HCT116 (cell line): ENCODE measurements around the gene WHRN. TPM values are rescaled to one million over a fixed set of nuclear protein-coding genes. Genes with fewer than 3 reads are reported as not detected.

Source experiments
- ATAC-seq: fragments of 200-7000 bp; cut with Tn5 transposase; 2 replicates; pipeline ENCODE4 v1.9.1; 2020; ENCODE audit warnings: mild to moderate bottlenecking, moderate library complexity
- BruUV-seq: library from RNA; stranded (reverse); fragments of 400-500 nt; replicated peaks from 2 replicates; lab custom pipeline; 2021; lab: Mats Ljungman, UMichigan
- CTCF ChIA-PET: fragments of 300-600 bp; sonication (Branson Sonifier 250); formaldehyde crosslinking; loops from one replicate; lab custom pipeline; 2021; ENCODE audit warnings: antibody characterized with exemption; lab: Charles Lee
- POLR2A ChIA-PET: fragments of 300-600, 350-600 bp; sonication (Branson Sonifier 250); formaldehyde crosslinking; loops from one replicate; lab custom pipeline; 2021; ENCODE audit warnings: antibody characterized with exemption; lab: Charles Lee
- RAD21 ChIA-PET, 2 experiments: fragments of 300-600 bp; sonication (Branson Sonifier 250); formaldehyde crosslinking; loops; one replicate each; lab custom pipeline; 2023; ENCODE audit warnings: low total read pairs in 2 of 2; ENCODE audit not compliant: uncharacterized antibody in 2 of 2, unreplicated experiment in 2 of 2, low non-redundant PET in 1 of 2; lab: Charles Lee
- DNase-seq: peaks from one replicate; pipeline ENCODE4 v3.0.0-alpha.2; 2010; ENCODE audit warnings: low read depth, low spot score
- H2AFZ ChIP-seq: fragments of 200-600 bp; shearing (Covaris generic), sonication (generic); 2 replicates; pipeline ENCODE4 v1.6.1; 2017; ENCODE audit warnings: low read depth, mixed run types, mixed read lengths, antibody characterized with exemption, low read length; ENCODE audit not compliant: poor library complexity, severe bottlenecking
- H3K27ac ChIP-seq: 2 replicates; pipeline ENCODE4 v1.5.1; 2012; ENCODE audit warnings: low read depth, low read length
- H3K27me3 ChIP-seq: fragments of 200-600 bp; sonication (generic); 2 replicates; pipeline ENCODE4 v1.6.1; 2016; ENCODE audit warnings: mixed run types, low read length, mixed read lengths; ENCODE audit not compliant: insufficient read depth
- H3K36me3 ChIP-seq, 2 experiments: fragments of 200-500 bp in 1 of 2; fragments of 200-600 bp in 1 of 2; sonication (Bioruptor generic) in 1 of 2; sonication (generic) in 1 of 2; 2 replicates each; pipeline versions ENCODE4 v1.5.1 to v1.6.1; 2014 to 2016; ENCODE audit warnings: low read length in 2 of 2, inconsistent platforms in 1 of 2, mixed read lengths in 1 of 2, mixed run types in 1 of 2; ENCODE audit not compliant: insufficient read depth in 2 of 2, control insufficient read depth in 1 of 2
- H3K4me1 ChIP-seq, 2 experiments: fragments of 200-600 bp in 1 of 2; sonication (generic) in 1 of 2; 2 replicates each; pipeline versions ENCODE4 v1.5.1 to v1.6.1; 2012 to 2017; ENCODE audit warnings: low read length in 2 of 2, inconsistent platforms in 1 of 2, mild to moderate bottlenecking in 1 of 2, mixed read lengths in 1 of 2, mixed run types in 1 of 2, moderate library complexity in 1 of 2; ENCODE audit not compliant: insufficient read depth in 2 of 2, control insufficient read depth in 1 of 2
- H3K4me2 ChIP-seq: fragments of 200-600 bp; sonication (generic); 2 replicates; pipeline ENCODE4 v1.6.1; 2017; ENCODE audit warnings: mixed run types, low read length, mixed read lengths
- H3K4me3 ChIP-seq, 2 experiments: fragments of 200-600 bp in 1 of 2; sonication (generic) in 1 of 2; replicated peaks in 1 of 2; 2 replicates each; pipeline ENCODE4 v1.5.1; 2011 to 2016; ENCODE audit warnings: low read length in 2 of 2, control low read depth in 1 of 2, low read depth in 1 of 2, mild to moderate bottlenecking in 1 of 2, mixed read lengths in 1 of 2, mixed run types in 1 of 2
- H3K79me2 ChIP-seq: fragments of 200-600 bp; sonication (generic); 2 replicates; pipeline ENCODE4 v1.6.1; 2017; ENCODE audit warnings: mild to moderate bottlenecking, mixed run types, low read length, moderate library complexity, mixed read lengths; ENCODE audit not compliant: insufficient read depth
- H3K9ac ChIP-seq: fragments of 200-600 bp; sonication (generic); 2 replicates; pipeline ENCODE4 v1.6.1; 2016; ENCODE audit warnings: low read length, mixed read lengths
- H3K9me2 ChIP-seq: fragments of 200-600 bp; sonication (generic), shearing (Covaris generic); 2 replicates; pipeline ENCODE4 v1.6.1; 2017; ENCODE audit warnings: mixed run types, mild to moderate bottlenecking, moderate library complexity; ENCODE audit not compliant: insufficient read depth
- H3K9me3 ChIP-seq, 2 experiments: fragments of 200-500 bp in 1 of 2; fragments of 200-600 bp in 1 of 2; sonication (Bioruptor generic) in 1 of 2; sonication (generic) in 1 of 2; 2 replicates each; pipeline ENCODE4 v1.6.1; 2014 to 2017; ENCODE audit warnings: low read length in 2 of 2, mixed read lengths in 2 of 2, inconsistent platforms in 1 of 2, low read depth in 1 of 2, mild to moderate bottlenecking in 1 of 2, mixed run types in 1 of 2, moderate library complexity in 1 of 2; ENCODE audit not compliant: control insufficient read depth in 1 of 2, insufficient read depth in 1 of 2
- H4K20me1 ChIP-seq: fragments of 200-600 bp; sonication (generic), shearing (Covaris generic); 2 replicates; pipeline ENCODE4 v1.6.1; 2017; ENCODE audit warnings: mixed run types, mild to moderate bottlenecking, moderate library complexity; ENCODE audit not compliant: insufficient read depth
- CEBPB ChIP-seq: IDR thresholded peaks from 2 replicates; pipeline ENCODE4 v1.6.1; 2012; ENCODE audit warnings: low read depth
- EZH2 ChIP-seq: fragments of 200-600 bp; sonication (generic); IDR thresholded peaks from 2 replicates; pipeline ENCODE4 v1.6.1; 2017; ENCODE audit warnings: antibody characterized with exemption, mixed run types
- EZH2phosphoT487 ChIP-seq: fragments of 200-600 bp; IDR thresholded peaks from 2 replicates; pipeline ENCODE4 v1.6.1; 2018; ENCODE audit warnings: antibody characterized with exemption, borderline replicate concordance
- JUND ChIP-seq: IDR thresholded peaks from 2 replicates; pipeline ENCODE4 v1.6.1; 2012
- RAD21 ChIP-seq: IDR thresholded peaks from 2 replicates; pipeline ENCODE4 v1.6.1; 2012; ENCODE audit warnings: low read depth, mild to moderate bottlenecking
- SIN3A ChIP-seq: IDR thresholded peaks from 2 replicates; pipeline ENCODE4 v1.6.1; 2012; ENCODE audit warnings: low read depth
- TCF7L2 ChIP-seq: IDR thresholded peaks from 2 replicates; pipeline ENCODE4 v1.7.0; 2011; ENCODE audit warnings: borderline replicate concordance, inconsistent platforms; ENCODE audit not compliant: insufficient read depth, insufficient read length; ENCODE audit errors: extremely low read depth
- YY1 ChIP-seq: IDR thresholded peaks from 2 replicates; pipeline ENCODE4 v1.6.1; 2011; ENCODE audit warnings: low read length, low read depth, moderate library complexity, mild to moderate bottlenecking; ENCODE audit not compliant: insufficient replicate concordance; ENCODE audit errors: extremely low read depth
- intact Hi-C: fragments of 100-400 bp; cut with micrococcal nuclease; formaldehyde crosslinking; loops from 2 replicates; pipeline ENCODE4 v1.10.0; 2022
- total RNA-seq: library from RNA; stranded (reverse); gene quantifications from one replicate; pipeline ENCODE4 v1.2.1, GENCODE V29; 2021; ENCODE audit not compliant: unreplicated experiment
- TF ChIP-seq, protein P1 (sequence below): IDR thresholded peaks from 2 replicates; pipeline ENCODE4 v1.6.1; 2012

WHRN gene
- total RNA-seq, 1 experiment from 2014 or later: 12.8 TPM

DNA sequence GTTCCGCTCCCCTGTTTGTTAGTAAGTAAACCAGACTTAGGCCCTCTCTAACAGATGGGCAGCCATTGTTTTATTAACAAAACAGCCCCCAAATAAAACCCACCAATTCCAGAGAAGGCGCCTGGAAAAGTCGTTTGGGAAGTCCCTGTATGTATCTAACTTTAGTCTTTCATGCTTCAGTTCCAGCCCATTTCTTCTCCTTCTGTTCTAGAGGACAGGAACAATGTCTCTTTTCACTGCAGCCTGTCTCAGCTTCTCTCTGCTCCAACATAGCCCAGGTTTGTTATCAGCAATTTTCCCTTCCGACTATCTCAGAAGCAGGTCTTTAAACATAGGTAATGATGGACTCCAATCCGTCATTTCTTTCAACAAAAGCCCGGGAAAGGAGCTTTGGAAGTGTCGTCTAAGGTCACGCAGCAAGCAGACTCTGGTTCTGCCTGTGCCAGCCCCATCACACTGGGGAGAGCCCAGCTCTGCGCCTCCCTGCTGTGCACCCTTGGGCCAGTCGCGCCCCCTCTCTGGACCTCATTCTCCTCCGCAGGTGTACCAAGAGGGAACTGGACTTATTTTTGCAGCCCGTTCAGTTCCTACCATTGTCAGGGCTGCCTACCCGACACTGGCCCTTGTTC lies 107.9 kb downstream of the WHRN start:
- CTCF ChIA-PET: interaction anchor here (1.6 kb wide), 1 partner anchor 8 kb away, joined by 5 read pairs; no protein-coding TSS in a partner anchor
- DNase-seq: no peak
- no peaks in the 10 kb centered on the region for H3K79me2 ChIP-seq
- H2AFZ ChIP-seq: no peak overlapping the region
- RAD21 ChIA-PET: no interaction called here
- peak overlapping the region; percentile 96 for H3K4me2 ChIP-seq
- no peak overlapping the region; the same call in 1 of the 2 replicates for H3K27ac ChIP-seq
- BruUV-seq: TSS peak; percentile 55
- no peaks in the 10 kb centered on the region for H3K9me2 ChIP-seq
- peak overlapping the region; percentile 80 to 83 for H3K4me3 ChIP-seq
- no peaks in the 10 kb centered on the region for H3K9me3 ChIP-seq
- TF ChIP-seq EZH2 (no peak), JUND (no peak), EZH2phosphoT487 (no peak), TCF7L2 (no peak), CEBPB (no peak), SIN3A (no peak), RAD21 (no peak), YY1 (no peak)
- TF ChIP-seq, protein P1, sequence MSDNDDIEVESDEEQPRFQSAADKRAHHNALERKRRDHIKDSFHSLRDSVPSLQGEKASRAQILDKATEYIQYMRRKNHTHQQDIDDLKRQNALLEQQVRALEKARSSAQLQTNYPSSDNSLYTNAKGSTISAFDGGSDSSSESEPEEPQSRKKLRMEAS: 0 out of 2 replicates have a peak, but pooled peaks have one; percentile 4
- TF ChIP-seq, all 23 proteins: peak for 1
- H3K36me3 ChIP-seq: no peaks in the 10 kb centered on the region
- peak overlapping the region; percentile 76 for H3K9ac ChIP-seq
- no peaks in the 10 kb centered on the region for H4K20me1 ChIP-seq
- POLR2A ChIA-PET: no interaction called here
- intact Hi-C loops: no loop called here
- ATAC-seq: peak; percentile 2
- peaks cover 10 to 26% of the 10 kb centered on the region in 2 experiments; a peak in 3 of 4 replicates for H3K4me1 ChIP-seq
- H3K27me3 ChIP-seq: no peaks in the 10 kb centered on the region
